Measurements from ENCODE around the gene OR10H3.

DNA sequence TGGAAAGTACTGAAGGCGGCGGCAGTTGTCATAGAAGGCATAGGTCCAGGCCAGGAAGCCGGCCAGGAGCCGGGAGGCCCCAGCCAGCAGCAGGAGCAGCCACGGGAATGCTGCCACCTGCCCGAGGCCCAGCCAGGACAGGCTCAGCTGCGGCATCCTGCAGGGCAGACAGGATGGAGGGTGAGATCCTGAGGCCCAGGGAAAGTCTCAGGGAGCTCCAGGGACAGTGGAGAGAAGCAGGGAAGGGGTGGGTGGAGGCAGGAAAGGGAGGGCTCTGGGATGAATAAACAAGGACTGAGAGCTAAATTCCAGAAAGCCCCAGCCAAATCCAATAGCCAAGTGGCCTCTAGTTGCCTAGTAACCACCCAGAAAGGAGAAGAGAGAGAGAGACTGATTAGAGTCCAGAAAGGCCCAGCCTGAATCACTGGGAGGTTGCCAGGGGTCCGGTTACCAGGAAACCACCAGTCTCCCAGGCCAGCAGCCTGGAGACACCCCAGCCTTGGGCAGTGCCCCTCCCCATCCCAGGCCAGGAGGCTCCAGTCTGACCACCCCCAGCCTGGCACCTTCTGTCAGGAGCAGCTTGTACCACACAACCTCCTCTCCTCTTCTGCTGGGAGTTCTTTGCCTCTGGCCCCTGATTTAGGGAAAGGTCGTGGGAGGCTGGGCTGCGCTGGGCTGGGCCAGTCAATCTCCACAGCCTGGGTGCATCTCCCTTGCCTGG, 42.1 kb downstream of the OR10H3 start:
- no peak for TF ChIP-seq CTCF (conservative IDR thresholded peaks at IDR 0.05; ENCODE audit: low read depth, low read length)
- TF ChIP-seq EZH2phosphoT487 (IDR thresholded peaks at IDR 0.05; ENCODE audit: borderline replicate concordance, low read length), result no peak
- TF ChIP-seq EZH2 (IDR thresholded peaks at IDR 0.05; ENCODE audit: low read length, unreplicated experiment), result no peak
